Activated T-cell treated with anti-CD3 and anti-CD28 coated beads, Interleukin-2, amount 50 U/mL, for 24 hours (primary cell): Measurements from ENCODE around the gene TCEA3.

Source experiments
- DNase-seq: peaks from one replicate; pipeline ENCODE4 v3.0.0-alpha.2; 2020
- H3K27ac Mint-ChIP-seq: 2 replicates; pipeline ENCODE4 v1.8.0; 2020; ENCODE audit warnings: mild to moderate bottlenecking, mixed read lengths
- H3K27me3 Mint-ChIP-seq: 2 replicates; pipeline ENCODE4 v1.8.0; 2020; ENCODE audit warnings: mixed read lengths
- H3K36me3 Mint-ChIP-seq: 2 replicates; pipeline ENCODE4 v1.8.0; 2020; ENCODE audit warnings: low read depth, mixed read lengths
- H3K4me1 Mint-ChIP-seq: 2 replicates; pipeline ENCODE4 v1.8.0; 2020; ENCODE audit warnings: low read depth, mixed read lengths
- H3K4me3 Mint-ChIP-seq: 2 replicates; pipeline ENCODE4 v1.8.0; 2020; ENCODE audit warnings: mild to moderate bottlenecking, moderate library complexity, mixed read lengths
- H3K9me3 Mint-ChIP-seq: 2 replicates; pipeline ENCODE4 v1.8.0; 2020; ENCODE audit warnings: mixed read lengths

Gene TCEA3

DNA sequence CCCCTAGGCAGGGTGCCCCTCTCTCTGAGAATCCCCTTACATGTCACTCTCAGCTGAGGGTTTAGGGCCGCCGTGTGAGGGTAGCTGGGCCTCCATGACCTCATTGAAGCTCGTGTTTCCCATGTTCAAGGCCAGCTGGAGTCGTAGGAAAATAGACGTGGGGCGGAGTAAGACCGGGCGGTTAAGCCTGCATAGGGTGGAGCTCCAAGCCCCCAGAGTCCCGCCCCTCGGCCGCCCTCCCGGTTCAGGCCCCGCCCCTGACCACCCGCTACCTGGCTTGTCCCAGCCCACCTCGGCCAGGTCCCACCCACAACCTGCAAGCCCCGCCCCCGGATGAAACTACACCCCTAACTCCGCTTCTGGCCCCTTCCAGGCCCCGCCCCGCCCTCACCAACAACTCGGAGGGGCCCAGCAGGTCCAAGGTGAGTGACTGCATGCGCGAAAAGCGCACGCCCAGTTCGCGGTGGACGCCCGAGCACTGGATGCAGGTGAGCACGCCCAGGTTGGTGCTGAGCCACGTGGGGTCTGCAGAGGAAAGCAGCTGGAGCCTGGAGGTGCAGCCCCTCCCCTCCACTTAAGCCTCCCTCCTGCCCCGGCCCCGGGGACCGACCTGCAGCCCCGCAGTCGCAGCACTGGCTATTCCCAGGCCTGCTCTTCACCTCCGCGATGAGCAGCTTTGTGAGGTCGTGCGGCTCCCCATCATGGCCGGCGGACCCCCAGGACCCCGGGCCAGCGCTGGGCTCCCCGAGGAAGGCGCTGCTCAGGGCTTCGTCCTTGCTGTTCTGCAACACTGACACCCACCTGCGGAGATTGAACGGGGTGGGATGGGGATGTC lies 12.2 kb upstream of the TCEA3 start:
- Mint-ChIP-seq H3K36me3 (no peaks in the 10 kb centered on the region), H3K27ac (no peak overlapping the region), H3K27me3 (no peaks in the 10 kb centered on the region), H3K9me3 (no peaks in the 10 kb centered on the region), H3K4me1 (no peaks in the 10 kb centered on the region), H3K4me3 (no peak overlapping the region)
- DNase-seq, result peak; percentile 41

DNA sequence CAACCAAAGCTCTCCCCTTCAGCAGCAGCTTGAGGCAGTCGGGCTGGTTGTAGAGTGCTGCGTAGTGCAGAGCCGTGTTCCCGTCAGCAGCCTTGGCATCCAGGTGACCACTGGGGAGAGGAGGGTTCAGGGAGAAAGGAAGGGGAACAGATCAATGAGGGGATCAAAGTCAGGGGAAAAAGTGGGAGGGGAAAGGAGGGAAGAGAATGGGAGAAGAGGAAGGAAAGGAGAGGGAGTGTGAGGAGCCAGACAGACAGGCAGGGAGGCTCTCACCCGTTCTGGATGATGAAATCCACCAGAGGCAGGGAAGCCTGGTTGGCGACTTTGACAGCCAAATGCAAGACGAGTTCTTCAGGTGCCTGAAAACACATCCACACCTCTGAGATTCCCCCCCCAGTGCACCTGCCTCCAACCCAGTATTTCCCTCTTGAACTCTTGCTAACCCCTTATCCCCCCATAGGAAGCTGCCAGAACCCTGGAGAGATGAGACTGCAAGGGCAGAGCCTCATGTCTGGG lies 9.8 kb upstream of the TCEA3 start:
- H3K27me3 Mint-ChIP-seq, result no peaks in the 10 kb centered on the region
- no peaks in the 10 kb centered on the region for H3K9me3 Mint-ChIP-seq
- no peak overlapping the region for H3K27ac Mint-ChIP-seq
- H3K4me3 Mint-ChIP-seq, result no peak overlapping the region
- H3K36me3 Mint-ChIP-seq, result no peaks in the 10 kb centered on the region
- H3K4me1 Mint-ChIP-seq, result no peaks in the 10 kb centered on the region
- no peak for DNase-seq

DNA sequence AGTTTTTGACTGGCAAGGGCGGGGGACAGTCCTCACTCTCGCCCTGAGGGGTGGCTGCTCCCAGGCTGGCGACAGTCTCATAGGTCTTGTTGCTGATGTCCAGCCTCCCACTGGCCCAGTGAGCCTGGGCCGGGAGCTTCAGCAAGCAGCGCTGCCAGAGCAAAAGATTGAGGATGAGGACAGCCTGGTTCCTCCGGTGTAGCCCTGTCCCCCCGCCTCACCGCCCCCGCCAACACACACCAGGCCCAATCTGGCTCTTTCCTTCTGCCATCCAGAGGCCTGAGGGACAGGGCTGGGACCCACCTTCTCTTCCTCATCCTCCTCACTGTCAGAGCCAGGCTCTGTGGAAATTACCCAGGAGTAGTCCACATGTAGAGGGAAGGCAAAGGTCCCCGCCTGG lies 8.6 kb upstream of the TCEA3 start:
- Mint-ChIP-seq H3K4me3 (no peak overlapping the region), H3K27me3 (no peaks in the 10 kb centered on the region), H3K9me3 (no peaks in the 10 kb centered on the region), H3K27ac (no peak overlapping the region), H3K4me1 (no peaks in the 10 kb centered on the region), H3K36me3 (no peaks in the 10 kb centered on the region)
- DNase-seq, result no peak

GRCh38 chr1:23431431-23431830 lies 6.9 kb upstream of the TCEA3 start:
- Mint-ChIP-seq H3K4me1 (no peaks in the 10 kb centered on the region), H3K9me3 (no peaks in the 10 kb centered on the region), H3K27me3 (peaks cover under 1% of the 10 kb centered on the region)

DNA sequence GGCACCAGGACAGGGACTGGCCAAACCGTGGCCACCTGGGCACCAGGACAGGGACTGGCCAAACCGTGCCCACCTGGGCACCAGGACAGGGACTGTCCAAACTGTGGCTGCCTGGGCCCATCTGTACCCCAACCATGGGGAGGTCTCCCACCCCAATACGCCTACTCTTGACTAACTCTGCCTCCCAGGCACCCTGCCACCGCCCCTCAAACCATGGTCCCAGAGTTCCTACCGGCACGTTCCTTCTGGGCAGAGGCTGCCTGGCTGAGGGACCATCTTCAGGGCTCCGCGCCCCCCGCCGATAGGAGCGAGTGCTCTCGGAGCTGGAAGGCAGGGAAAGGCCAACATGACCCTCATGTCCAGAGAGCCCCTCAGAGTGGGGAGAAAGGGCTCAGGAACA lies 6.3 kb upstream of the TCEA3 start:
- Mint-ChIP-seq H3K4me1 (no peaks in the 10 kb centered on the region), H3K36me3 (no peaks in the 10 kb centered on the region), H3K27ac (no peak overlapping the region), H3K27me3 (peaks cover 7% of the 10 kb centered on the region), H3K4me3 (no peak overlapping the region), H3K9me3 (no peaks in the 10 kb centered on the region)
- DNase-seq, result no peak

More at GRCh38 chr1:23431431-23431830, 6.9 kb upstream of the TCEA3 start:
- Mint-ChIP-seq H3K4me3 (no peak overlapping the region), H3K27ac (no peak overlapping the region), H3K36me3 (no peaks in the 10 kb centered on the region)
- DNase-seq, result no peak

DNA sequence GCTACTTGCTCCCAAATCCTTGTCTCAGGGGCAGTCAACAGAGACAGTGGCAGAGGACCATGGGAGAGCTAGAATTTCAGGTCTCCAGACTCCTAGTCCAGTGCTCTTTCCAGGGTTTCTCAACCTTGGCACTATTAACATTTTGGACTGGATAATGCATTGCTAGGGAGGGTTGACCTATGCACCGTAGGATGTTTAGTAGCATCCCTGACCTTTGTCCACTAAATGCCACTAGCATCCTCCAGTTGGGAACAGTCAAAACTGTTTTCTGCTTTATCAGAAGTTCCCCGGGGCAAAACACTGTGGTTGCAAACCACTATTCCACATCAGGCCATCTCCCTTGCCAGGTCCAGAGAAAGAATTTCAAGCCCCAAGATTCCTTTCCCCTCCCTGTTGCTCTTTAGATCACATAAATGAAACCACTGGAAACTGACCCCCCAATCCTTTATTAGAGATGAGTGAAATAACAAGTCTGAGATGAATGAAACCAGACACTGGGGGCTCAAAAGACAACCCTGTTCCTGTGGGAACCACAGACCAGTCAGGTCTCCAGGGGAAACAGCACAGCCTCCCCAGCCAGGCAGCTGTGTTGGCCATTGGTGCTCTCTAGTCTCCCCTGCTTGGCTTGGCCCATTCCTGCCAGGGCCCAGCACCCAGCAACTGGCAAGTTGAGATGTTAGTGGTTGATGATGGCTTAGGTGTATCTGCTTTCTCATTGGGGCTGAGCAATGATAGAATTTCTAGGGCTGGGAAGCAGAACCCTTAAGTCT lies 3.8 kb upstream of the TCEA3 start:
- H3K9me3 Mint-ChIP-seq, result no peaks in the 10 kb centered on the region
- H3K27ac Mint-ChIP-seq, result no peak overlapping the region
- peaks cover 24% of the 10 kb centered on the region for H3K27me3 Mint-ChIP-seq
- H3K36me3 Mint-ChIP-seq, result no peaks in the 10 kb centered on the region
- H3K4me3 Mint-ChIP-seq, result no peak overlapping the region
- no peak for DNase-seq
- H3K4me1 Mint-ChIP-seq, result peaks cover 8% of the 10 kb centered on the region

GRCh38 chr1:23427550-23427949 lies 3.0 kb upstream of the TCEA3 start:
- Mint-ChIP-seq H3K27ac (no peak overlapping the region), H3K36me3 (no peaks in the 10 kb centered on the region), H3K27me3 (peaks cover 28% of the 10 kb centered on the region), H3K4me3 (no peak overlapping the region), H3K9me3 (no peaks in the 10 kb centered on the region), H3K4me1 (peaks cover 16% of the 10 kb centered on the region)
- DNase-seq, result no peak

DNA sequence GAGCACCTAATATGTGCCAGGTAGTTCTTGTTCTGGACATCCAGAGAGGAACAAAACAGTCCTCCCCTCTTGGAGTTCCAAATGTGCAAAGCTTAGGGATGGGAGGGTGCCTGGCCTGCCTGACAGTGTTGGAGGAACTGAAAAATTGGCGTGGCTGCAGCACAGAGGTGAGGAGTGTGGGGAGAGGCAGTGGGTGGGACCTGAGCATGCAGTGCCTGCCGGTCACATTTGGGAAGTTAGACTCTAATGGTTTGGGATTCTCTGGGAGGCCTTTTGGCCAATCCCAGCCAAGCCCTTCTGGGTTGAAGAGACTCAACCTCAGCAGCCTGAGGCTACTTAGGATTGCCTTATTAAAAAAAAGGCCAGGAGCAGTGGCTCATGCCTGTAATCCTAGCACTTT lies 2.3 kb upstream of the TCEA3 start:
- Mint-ChIP-seq H3K4me3 (no peak overlapping the region), H3K27me3 (peaks cover 28% of the 10 kb centered on the region), H3K36me3 (no peaks in the 10 kb centered on the region), H3K9me3 (no peaks in the 10 kb centered on the region), H3K27ac (no peak overlapping the region), H3K4me1 (peaks cover 23% of the 10 kb centered on the region)
- DNase-seq, result no peak

- peak overlapping the region; percentile 48 for H3K4me3 Mint-ChIP-seq
- peaks cover 28% of the 10 kb centered on the region for H3K27me3 Mint-ChIP-seq
- H3K4me1 Mint-ChIP-seq, result peaks cover 23% of the 10 kb centered on the region
- H3K36me3 Mint-ChIP-seq, result no peaks in the 10 kb centered on the region
- no peak for DNase-seq
- no peaks in the 10 kb centered on the region for H3K9me3 Mint-ChIP-seq
- H3K27ac Mint-ChIP-seq, result no peak overlapping the region
These were observed 596 bp upstream of the TCEA3 start for GRCh38 chr1:23425193-23425494.

DNA sequence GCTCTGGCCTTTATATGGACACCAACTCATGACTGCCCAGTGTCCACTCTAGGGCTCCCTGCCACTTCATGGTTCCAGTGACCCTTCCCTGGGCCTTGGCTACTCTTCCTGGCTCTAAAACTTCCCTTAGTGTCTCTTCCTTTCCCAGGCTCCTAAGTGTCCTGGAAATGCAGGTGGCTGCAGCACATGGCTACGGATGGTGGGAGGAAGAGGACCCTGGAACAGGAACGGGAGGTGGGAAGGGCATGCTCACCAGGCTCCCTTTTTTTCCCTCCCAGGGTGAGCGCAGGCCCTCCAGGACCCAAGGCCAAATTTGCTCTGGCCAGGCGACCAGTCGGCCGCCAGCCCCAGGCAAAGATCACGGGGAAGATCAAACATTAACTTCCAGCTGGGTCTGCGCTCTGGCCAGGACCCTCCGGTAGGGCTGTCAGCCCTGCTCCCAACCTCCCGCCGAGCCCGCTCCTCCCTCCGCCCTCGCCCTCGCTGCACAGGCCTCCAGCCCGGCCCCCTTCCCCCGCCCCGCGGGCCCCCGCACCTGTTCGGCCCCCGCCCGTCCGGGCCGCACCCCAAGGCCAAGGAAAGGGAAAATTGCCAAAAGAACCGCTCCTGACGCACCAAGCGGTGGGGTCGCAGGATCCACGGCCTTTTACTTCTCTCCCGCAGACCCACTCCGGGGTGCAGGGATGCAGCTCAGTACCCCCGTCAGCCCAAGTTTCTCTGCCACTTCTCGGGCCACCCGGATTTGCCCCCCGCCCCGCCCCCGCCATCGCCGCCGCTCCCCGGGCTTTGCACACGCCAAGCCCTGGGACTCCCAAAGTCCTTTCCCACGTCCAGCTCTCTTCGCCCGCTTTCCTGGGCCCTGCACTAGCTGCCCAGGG lies 894 bp downstream of the TCEA3 start:
- peak overlapping the region; percentile 73 for H3K4me3 Mint-ChIP-seq
- H3K9me3 Mint-ChIP-seq, result no peaks in the 10 kb centered on the region
- peak overlapping the region; percentile 77 for H3K27ac Mint-ChIP-seq
- H3K27me3 Mint-ChIP-seq, result peaks cover 28% of the 10 kb centered on the region
- H3K4me1 Mint-ChIP-seq, result peaks cover 23% of the 10 kb centered on the region
- DNase-seq, result peak; percentile 47
- no peaks in the 10 kb centered on the region for H3K36me3 Mint-ChIP-seq

GRCh38 chr1:23422941-23423340 lies 1.6 kb downstream of the TCEA3 start:
- Mint-ChIP-seq H3K9me3 (no peaks in the 10 kb centered on the region), H3K27ac (peak overlapping the region; percentile 2), H3K4me1 (peaks cover 23% of the 10 kb centered on the region), H3K36me3 (no peaks in the 10 kb centered on the region), H3K4me3 (peak overlapping the region; percentile 73), H3K27me3 (peaks cover 28% of the 10 kb centered on the region)
- DNase-seq, result peak; percentile 40

GRCh38 chr1:23422241-23422877 lies 2.2 kb downstream of the TCEA3 start:
- DNase-seq, result peak; percentile 65
- H3K9me3 Mint-ChIP-seq, result no peaks in the 10 kb centered on the region
- H3K4me1 Mint-ChIP-seq, result peaks cover 23% of the 10 kb centered on the region
- peak overlapping the region; percentile 52 for H3K27ac Mint-ChIP-seq
- no peak overlapping the region for H3K4me3 Mint-ChIP-seq
- H3K27me3 Mint-ChIP-seq, result peaks cover 28% of the 10 kb centered on the region
- peaks cover under 1% of the 10 kb centered on the region for H3K36me3 Mint-ChIP-seq

DNA sequence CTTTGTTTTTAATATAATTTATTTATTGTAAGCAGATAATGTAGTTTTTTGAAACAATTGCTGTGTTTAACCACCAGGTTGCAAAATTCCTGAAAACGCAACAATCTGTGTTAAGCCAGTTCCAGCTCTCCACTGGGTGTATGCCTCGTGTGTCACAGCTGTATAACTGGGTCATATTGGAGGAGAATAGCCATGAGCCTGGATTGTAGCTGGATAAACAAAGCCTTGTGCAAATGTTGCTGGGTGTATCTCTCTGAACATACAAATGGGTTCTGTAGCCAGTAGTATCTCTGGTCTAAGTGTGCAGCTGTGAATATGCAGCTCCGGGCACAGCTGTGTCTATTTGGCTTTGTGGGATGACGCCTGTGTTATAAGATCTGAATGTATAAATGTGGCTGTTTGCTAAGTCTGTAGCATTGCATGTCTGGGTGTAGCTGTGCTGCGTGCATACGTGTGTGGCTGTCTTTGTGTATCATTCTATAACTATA lies 2.8 kb downstream of the TCEA3 start:
- Mint-ChIP-seq H3K27me3 (peaks cover 28% of the 10 kb centered on the region), H3K36me3 (peaks cover 5% of the 10 kb centered on the region), H3K27ac (no peak overlapping the region)

GRCh38 chr1:23421343-23421742 lies 3.2 kb downstream of the TCEA3 start:
- no peak for DNase-seq
- H3K27ac Mint-ChIP-seq, result no peak overlapping the region
- H3K4me3 Mint-ChIP-seq, result no peak overlapping the region
- no peaks in the 10 kb centered on the region for H3K9me3 Mint-ChIP-seq
- peaks cover 26% of the 10 kb centered on the region for H3K27me3 Mint-ChIP-seq
- H3K4me1 Mint-ChIP-seq, result peaks cover 23% of the 10 kb centered on the region
- H3K36me3 Mint-ChIP-seq, result peaks cover 5% of the 10 kb centered on the region

More for the DNA sequence above, 2.8 kb downstream of the TCEA3 start:
- no peak for DNase-seq
- Mint-ChIP-seq H3K9me3 (no peaks in the 10 kb centered on the region), H3K4me1 (peaks cover 23% of the 10 kb centered on the region), H3K4me3 (no peak overlapping the region)
